Measurements from ENCODE around the gene HSPB1.
"Not testable (repeated sequence)": the region's sequence is repeated elsewhere in the genome, so short reads cannot be mapped to it uniquely, and the experiment has no call there.

Gene HSPB1

GRCh38 chr7:76309341-76310101 is 7.0 kb downstream of the HSPB1 start:
- not testable (repeated sequence) for DNase-seq

GRCh38 chr7:76310102-76310957 is 7.9 kb downstream of the HSPB1 start:
- peak; percentile 78 to 85 for DNase-seq

DNA sequence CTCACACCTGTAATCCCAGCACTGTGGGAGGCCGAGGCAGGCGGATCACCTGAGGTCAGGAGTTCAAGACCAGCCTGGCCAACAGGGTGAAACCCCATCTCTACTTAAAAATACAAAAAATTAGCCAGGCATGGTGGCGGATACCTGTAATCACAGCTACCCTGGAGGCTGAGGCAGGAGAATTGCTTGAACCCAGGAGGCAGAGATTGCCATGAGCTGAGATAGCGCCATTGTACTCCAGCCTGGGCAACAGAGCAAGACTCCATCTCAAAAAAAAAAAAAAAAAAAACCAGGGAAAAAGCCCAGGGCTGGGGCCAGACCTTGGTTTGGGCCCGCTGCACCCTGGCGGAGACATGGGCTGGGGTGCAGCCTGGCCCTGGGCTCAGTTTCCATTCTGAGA is 9.4 kb downstream of the HSPB1 start:
- DNase-seq, result not testable (repeated sequence)

DNA sequence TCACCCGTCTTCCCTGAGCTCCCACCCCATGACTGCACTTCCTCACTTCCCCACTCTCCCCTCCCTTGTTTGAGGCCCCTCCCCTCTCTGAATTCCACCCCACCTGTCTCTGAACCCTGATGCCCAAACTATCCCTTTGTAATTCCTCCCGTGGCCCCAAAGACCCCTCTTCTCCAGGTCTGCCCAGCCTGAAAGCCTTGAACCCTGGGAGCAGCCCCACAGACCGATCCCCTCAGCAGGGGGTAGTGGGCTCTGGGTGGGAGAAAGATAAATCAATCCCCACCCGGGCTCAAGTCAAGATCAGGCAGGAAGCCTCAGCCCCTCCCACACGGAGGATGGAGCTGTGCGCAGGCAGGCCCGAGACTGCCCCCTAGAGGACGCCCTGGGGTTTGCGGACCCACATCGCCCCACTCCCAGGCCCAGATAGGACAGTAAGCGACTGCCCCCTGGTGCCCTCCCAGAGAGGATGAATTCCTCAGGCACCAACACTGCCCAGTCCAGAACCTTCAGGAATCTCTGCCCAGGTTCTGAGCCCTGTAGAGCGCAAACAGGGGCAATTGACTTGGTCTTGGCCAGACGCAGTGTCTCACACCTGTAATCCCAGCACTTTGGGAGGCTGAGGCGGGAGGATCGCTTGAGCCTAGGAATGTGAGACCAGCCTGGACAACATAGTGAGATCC is 11.7 kb downstream of the HSPB1 start:
- peak; percentile 93 to 95 for DNase-seq

- DNase-seq, result not testable (repeated sequence)
These were observed 12.3 kb downstream of the HSPB1 start for GRCh38 chr7:76314740-76315139.

- no peak for DNase-seq
These were observed 12.9 kb downstream of the HSPB1 start for GRCh38 chr7:76315364-76315763.

- no peak for DNase-seq
These were observed 14.7 kb downstream of the HSPB1 start for GRCh38 chr7:76316984-76317781.

DNA sequence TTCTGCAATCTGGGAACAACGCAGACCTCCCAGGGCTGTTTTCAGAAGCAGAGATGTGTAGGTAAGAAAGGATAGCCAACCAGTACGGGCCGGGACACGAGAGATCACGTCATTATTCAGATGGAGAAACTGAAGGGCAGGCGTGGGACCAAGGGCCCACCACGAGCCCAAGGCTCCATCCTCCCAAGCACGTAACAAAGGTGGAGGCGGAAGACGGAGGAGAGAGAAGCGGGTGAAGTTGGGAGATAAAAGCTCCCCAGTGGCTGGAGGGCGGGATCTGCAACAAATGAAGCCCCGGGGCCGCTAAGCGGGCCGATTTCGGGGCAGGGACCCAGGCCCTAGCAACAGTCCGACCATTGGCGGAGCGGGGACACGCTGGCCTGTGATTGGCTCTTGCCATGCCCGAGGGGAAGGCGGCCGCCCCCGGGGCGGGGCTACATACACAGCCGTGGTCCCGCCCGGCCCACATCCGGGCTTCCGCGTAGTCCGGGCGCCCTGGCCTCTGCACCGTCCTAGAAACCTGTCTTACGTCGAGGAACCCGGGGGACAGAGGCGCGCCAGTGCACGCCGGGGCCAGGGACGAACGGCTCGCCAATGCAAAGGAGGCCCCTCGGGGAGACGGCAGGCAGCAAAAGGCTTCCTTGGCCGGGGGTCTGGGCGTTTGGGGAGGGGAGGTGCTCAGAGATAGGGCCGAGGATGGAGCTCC is 15.5 kb downstream of the HSPB1 start:
- DNase-seq, result peak; percentile 99

GRCh38 chr7:76318488-76319353 is 16.2 kb downstream of the HSPB1 start:
- DNase-seq, result peak; percentile 62 to 78

DNA sequence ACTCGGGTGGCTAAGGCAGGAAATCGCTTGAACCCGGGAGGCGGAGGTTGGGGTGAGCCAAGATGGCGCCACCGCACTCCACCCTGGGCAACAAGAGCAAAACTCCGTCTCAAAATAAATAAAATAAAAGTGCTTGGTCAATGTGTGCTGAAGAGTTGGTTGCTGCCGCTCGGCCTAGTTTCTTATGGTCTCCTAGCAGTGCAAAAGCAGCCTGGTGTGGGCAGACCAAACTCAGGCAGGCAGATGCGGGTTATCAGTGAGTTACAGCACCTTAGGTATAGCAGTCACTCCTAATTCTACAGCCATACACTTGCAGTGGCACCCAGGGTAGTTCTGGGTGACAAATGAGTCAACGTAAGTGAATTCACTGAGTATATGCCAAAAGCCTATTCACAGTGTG is 22.6 kb downstream of the HSPB1 start:
- no peak for DNase-seq

- DNase-seq, result no peak
These were observed 23.3 kb downstream of the HSPB1 start for GRCh38 chr7:76325811-76326210.

GRCh38 chr7:76326646-76327233 is 24.3 kb downstream of the HSPB1 start:
- DNase-seq, result no peak

DNA sequence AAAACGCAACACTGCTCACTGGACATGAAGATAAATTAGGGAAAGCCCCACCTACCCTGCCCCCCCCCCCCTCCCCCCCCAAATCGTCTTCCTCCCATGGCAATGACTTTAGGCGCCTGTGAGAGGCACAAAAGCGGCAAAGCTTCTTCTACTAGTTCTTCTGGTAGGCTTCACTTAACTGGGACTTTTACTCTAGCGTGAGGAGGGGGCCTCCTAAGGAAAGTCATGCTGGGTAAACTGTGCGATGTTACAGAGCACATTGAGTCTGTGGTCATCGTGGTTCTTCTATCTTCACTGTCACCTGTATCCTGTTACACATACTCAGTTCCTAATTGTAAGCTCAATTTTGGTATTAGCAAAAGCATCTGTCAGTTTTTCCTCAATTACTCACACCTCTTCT is 25.1 kb downstream of the HSPB1 start:
- no peak for DNase-seq

DNA sequence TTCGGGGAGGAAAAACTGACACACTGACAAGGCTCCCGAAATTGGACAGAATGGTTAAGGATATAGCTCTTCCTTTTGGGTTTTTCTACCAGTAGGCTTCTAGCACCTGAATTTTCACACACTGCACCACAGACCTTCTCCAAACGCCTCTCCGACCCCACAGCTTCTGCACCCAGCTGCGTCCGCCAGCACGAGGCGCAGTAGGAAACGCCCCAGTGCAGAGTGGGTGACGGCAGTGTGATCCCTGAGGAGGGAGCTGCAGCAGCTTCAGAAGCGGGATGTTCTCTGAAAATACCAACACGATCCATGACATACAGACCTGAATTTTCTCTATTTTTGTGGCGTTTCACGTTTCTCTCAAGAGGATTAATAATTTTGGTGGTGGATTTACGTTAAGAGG is 25.9 kb downstream of the HSPB1 start:
- DNase-seq, result no peak

GRCh38 chr7:76329479-76329878 is 27.0 kb downstream of the HSPB1 start:
- no peak for DNase-seq

- no peak for DNase-seq
These were observed 27.8 kb downstream of the HSPB1 start for GRCh38 chr7:76330261-76330660.

DNA sequence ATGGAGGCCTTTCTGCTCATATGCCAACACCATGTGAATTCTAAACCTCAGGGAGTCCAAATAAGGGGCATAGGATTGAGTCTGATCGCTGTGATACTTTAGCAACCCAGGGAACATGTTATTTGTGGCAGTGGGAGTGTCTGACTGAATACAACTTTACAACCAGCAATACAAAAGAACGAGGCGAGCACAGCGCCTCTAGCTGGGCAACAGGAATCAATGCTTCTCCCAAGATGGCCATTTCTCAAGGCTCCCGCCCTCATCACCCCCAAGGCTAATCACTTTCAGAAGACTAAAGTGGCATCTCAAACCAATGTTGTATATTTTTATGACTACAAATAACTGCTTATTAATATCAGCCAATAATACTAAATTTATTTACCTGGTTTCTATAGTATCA is 28.2 kb downstream of the HSPB1 start:
- DNase-seq, result no peak

DNA sequence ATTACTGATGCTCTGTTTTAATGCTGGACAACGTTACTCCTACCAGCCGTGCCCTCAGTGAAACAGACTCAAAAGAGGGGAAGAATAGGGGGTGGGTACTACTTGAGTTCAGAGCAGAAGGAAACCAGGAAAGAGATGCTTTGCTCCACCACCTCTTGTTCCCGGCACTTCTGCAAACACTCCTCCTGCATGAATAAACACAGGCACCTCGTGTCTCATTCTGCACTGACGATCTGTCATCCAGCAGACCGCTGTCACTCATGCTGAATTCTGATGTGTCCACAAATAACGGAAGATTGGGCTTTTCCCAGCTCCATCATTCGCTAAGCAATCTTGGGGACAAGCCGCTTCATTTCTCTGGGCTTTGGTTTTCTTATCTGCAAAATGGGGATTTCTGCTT is 29.6 kb downstream of the HSPB1 start:
- DNase-seq, result no peak

- DNase-seq, result no peak
These were observed 31.1 kb downstream of the HSPB1 start for GRCh38 chr7:76333511-76334101.

GRCh38 chr7:76334320-76334967 is 32.0 kb downstream of the HSPB1 start:
- no peak for DNase-seq

Data from NCI-H2081 (cell line).